Measurements from ENCODE around the gene MRPL43. TPM values are rescaled to one million over a fixed set of nuclear protein-coding genes. Genes with fewer than 3 reads are reported as not detected.
A peak's percentile ranks its signal among the peaks of the same experiment; 100 is the strongest.

MRPL43 gene
- total RNA-seq, 1 donor from 2014 or later = 54.5 TPM

DNA sequence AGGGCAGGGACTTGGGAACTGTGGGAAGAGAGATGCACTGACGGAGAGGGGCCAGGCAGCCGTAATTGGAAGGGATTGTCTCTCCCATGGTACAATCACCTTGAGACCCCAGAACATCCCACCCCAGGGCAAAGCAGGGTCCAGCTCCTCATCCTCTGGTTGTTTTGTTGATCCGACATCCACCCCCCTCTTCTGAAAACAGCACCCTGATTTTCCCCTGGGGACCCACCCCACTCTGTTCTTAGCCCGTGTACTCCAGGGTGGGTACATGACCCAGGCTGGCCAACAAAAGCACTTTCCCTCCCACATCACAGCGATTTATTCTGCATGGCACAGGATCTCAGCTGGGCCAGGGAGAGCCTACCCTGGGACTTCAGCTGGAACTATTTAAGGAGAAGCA, 29.5 kb upstream of the MRPL43 start:
- H3K27me3 ChIP-seq = no peaks in the 10 kb centered on the region
- no peaks in the 10 kb centered on the region for H3K9me3 ChIP-seq
- peaks cover 9 to 16% of the 10 kb centered on the region in 2 donors for H3K4me1 ChIP-seq
- intact Hi-C loops (cut with DNase I) = no loop called here
- H3K36me3 ChIP-seq = no peaks in the 10 kb centered on the region
- no peak for DNase-seq (ENCODE audit: low spot score in 2 of 2)
- no peak overlapping the region for H3K27ac ChIP-seq
- no peak for TF ChIP-seq CTCF (IDR thresholded peaks at IDR 0.05)
- H3K4me3 ChIP-seq = no peak overlapping the region

DNA sequence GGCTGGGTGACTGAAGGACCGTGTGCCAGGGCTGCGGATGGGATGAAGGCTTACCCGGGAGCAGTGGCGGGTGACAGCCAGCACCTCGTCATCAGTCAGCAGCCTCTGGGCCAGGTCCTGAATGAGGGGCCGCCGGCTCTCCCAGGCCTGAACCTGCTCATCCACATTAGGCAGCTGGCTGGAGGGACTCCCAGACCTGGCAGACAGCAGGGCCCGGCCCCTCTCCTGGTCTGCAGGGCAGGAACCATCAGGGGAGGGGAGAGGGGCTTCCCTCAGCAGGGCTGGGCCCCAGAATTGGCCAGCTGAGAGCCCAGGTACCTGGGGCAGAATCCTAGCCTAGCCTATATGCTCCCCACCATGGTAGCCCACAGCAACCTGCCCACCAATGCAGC, 28.3 kb upstream of the MRPL43 start:
- intact Hi-C loops (cut with DNase I) = no loop called here
- no peaks in the 10 kb centered on the region for H3K27me3 ChIP-seq
- no peak overlapping the region for H3K27ac ChIP-seq
- H3K9me3 ChIP-seq = no peaks in the 10 kb centered on the region
- TF ChIP-seq CTCF (IDR thresholded peaks at IDR 0.05) = no peak
- peaks cover 9 to 16% of the 10 kb centered on the region in 2 donors for H3K4me1 ChIP-seq
- H3K36me3 ChIP-seq = no peaks in the 10 kb centered on the region
- no peak overlapping the region for H3K4me3 ChIP-seq
- no peak for DNase-seq (ENCODE audit: low spot score in 2 of 2)

GRCh38 chr10:101014966-101015581, 27.8 kb upstream of the MRPL43 start:
- Histone ChIP-seq H3K4me1 (peaks cover 9 to 16% of the 10 kb centered on the region in 2 donors), H3K27ac (no peak overlapping the region), H3K27me3 (no peaks in the 10 kb centered on the region), H3K36me3 (no peaks in the 10 kb centered on the region), H3K9me3 (no peaks in the 10 kb centered on the region), H3K4me3 (no peak overlapping the region)
- no peak for DNase-seq (ENCODE audit: low spot score in 2 of 2)
- intact Hi-C loops (cut with DNase I) = no loop called here
- no peak for TF ChIP-seq CTCF (IDR thresholded peaks at IDR 0.05)

- intact Hi-C loops (cut with DNase I) = no loop called here
- peak in 1 of 2 donors; percentile 91 for DNase-seq (ENCODE audit: low spot score in 2 of 2)
- peak; percentile 88 to 94 (median 92) for TF ChIP-seq CTCF (IDR thresholded peaks at IDR 0.05)
Observed at GRCh38 chr10:101014230-101014884, 27.1 kb upstream of the MRPL43 start.

DNA sequence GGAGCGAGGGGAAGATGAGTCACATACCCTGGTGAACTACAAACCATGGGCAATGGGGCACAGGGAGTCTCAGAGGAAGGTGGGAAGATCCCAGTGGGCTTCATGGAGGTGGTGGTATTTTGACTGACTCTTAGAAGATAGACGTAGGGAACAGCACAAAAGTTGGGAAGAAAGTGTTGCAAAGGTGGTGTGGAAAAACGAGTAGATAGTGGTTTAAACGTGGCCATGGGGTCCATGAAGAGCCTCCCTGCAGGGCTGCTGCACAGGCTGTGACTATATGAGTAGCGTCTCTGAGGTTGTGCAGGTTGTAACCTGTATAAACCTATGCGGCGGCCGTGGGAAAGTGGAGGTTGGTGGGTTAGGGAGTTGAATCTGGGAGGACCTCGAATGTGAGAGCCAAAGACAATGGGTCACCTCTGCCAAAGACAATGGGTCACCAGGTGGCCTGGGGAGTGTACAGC, 26.1 kb upstream of the MRPL43 start:
- H3K27me3 ChIP-seq = no peaks in the 10 kb centered on the region
- no peak for TF ChIP-seq CTCF (IDR thresholded peaks at IDR 0.05)
- peak overlapping the region; percentile 22 to 55 for H3K27ac ChIP-seq
- peaks cover 9 to 10% of the 10 kb centered on the region in 2 donors for H3K4me1 ChIP-seq
- no peaks in the 10 kb centered on the region for H3K9me3 ChIP-seq
- H3K4me3 ChIP-seq = no peak overlapping the region
- no peaks in the 10 kb centered on the region for H3K36me3 ChIP-seq
- DNase-seq (ENCODE audit: low spot score in 2 of 2) = no peak
- intact Hi-C loops (cut with DNase I) = loop anchor here (1.0 kb wide), 3 partner anchors 15 to 44 kb away; partner anchors contain the start of gene SEMA4G

More at GRCh38 chr10:101014230-101014884, 27.1 kb upstream of the MRPL43 start:
- Histone ChIP-seq H3K4me3 (no peak overlapping the region), H3K27ac (no peak overlapping the region), H3K4me1 (peaks cover 9 to 16% of the 10 kb centered on the region in 2 donors), H3K27me3 (no peaks in the 10 kb centered on the region), H3K9me3 (no peaks in the 10 kb centered on the region), H3K36me3 (no peaks in the 10 kb centered on the region)

Measured in ascending aorta (tissue), 2 donors.